ENCODE data around the gene ACTR5. TPM values are rescaled to one million over a fixed set of nuclear protein-coding genes. Genes with fewer than 3 reads are reported as not detected.

The ACTR5 gene
- polyA plus RNA-seq, 1 donor from 2014 or later = 23.3 TPM

DNA sequence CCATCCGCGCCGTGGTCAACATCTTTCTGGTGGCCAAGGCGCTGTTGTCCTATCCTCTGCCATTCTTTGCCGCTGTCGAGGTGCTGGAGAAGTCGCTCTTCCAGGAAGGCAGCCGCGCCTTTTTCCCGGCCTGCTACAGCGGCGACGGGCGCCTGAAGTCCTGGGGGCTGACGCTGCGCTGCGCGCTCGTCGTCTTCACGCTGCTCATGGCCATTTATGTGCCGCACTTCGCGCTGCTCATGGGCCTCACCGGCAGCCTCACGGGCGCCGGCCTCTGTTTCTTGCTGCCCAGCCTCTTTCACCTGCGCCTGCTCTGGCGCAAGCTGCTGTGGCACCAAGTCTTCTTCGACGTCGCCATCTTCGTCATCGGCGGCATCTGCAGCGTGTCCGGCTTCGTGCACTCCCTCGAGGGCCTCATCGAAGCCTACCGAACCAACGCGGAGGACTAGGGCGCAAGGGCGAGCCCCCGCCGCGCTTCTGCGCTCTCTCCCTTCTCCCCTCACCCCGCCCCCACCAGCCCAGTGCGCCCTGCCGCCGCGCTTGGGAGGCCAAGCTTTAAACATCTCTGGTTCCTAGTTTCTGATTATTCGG, 20.0 kb upstream of the ACTR5 start:
- H3F3A ChIP-seq (ENCODE audit: insufficient read depth, low read length, poor library complexity, severe bottlenecking) = peaks cover 8% of the 10 kb centered on the region
- no peaks in the 10 kb centered on the region for H3K9me3 ChIP-seq (ENCODE audit: low read length)
- peak overlapping the region; percentile 100 for H3K9ac ChIP-seq (ENCODE audit: low read length)
- H3K36me3 ChIP-seq (ENCODE audit: insufficient read depth, low read length) = no peaks in the 10 kb centered on the region
- H2AFZ ChIP-seq (ENCODE audit: low read depth, low read length) = no peak overlapping the region
- H4K20me1 ChIP-seq (ENCODE audit: insufficient read depth) = no peaks in the 10 kb centered on the region
- H3K4me2 ChIP-seq (ENCODE audit: low read length) = peak overlapping the region; percentile 94
- H3K27me3 ChIP-seq (ENCODE audit: insufficient read depth, low read depth, low read length) = peaks cover 52% of the 10 kb centered on the region
- no peak for TF ChIP-seq MXI1 (conservative IDR thresholded peaks at IDR 0.05; ENCODE audit: poor library complexity, severe bottlenecking)
- no peak for TF ChIP-seq RAD21 (conservative IDR thresholded peaks at IDR 0.05)
- no peak for TF ChIP-seq TAF1 (IDR thresholded peaks at IDR 0.05; ENCODE audit: low read depth)
- TF ChIP-seq POLR2AphosphoS5 (IDR thresholded peaks at IDR 0.05) = peak; percentile 36
- no peak for TF ChIP-seq SMC3 (conservative IDR thresholded peaks at IDR 0.05; ENCODE audit: poor library complexity)
- TF ChIP-seq, protein P1, sequence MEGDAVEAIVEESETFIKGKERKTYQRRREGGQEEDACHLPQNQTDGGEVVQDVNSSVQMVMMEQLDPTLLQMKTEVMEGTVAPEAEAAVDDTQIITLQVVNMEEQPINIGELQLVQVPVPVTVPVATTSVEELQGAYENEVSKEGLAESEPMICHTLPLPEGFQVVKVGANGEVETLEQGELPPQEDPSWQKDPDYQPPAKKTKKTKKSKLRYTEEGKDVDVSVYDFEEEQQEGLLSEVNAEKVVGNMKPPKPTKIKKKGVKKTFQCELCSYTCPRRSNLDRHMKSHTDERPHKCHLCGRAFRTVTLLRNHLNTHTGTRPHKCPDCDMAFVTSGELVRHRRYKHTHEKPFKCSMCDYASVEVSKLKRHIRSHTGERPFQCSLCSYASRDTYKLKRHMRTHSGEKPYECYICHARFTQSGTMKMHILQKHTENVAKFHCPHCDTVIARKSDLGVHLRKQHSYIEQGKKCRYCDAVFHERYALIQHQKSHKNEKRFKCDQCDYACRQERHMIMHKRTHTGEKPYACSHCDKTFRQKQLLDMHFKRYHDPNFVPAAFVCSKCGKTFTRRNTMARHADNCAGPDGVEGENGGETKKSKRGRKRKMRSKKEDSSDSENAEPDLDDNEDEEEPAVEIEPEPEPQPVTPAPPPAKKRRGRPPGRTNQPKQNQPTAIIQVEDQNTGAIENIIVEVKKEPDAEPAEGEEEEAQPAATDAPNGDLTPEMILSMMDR (IDR thresholded peaks at IDR 0.05; ENCODE audit: poor library complexity, severe bottlenecking) = no peak
- peak overlapping the region; percentile 99 for H3K27ac ChIP-seq (ENCODE audit: low read length)
- no peaks in the 10 kb centered on the region for H3K9me2 ChIP-seq (ENCODE audit: insufficient read depth, low read length)
- peaks cover 83% of the 10 kb centered on the region for H3K79me2 ChIP-seq (replicated peaks; ENCODE audit: insufficient read depth, low read length)
- peak overlapping the region; percentile 99 for H3K4me3 ChIP-seq (ENCODE audit: low read length)

GRCh38 chr20:38728911-38729642, 19.2 kb upstream of the ACTR5 start:
- H2AFZ ChIP-seq (ENCODE audit: low read depth, low read length) = no peak overlapping the region
- H3K9ac ChIP-seq (ENCODE audit: low read length) = peak overlapping the region; percentile 100
- H4K20me1 ChIP-seq (ENCODE audit: insufficient read depth) = no peaks in the 10 kb centered on the region
- H3K79me2 ChIP-seq (replicated peaks; ENCODE audit: insufficient read depth, low read length) = peaks cover 77% of the 10 kb centered on the region
- no peaks in the 10 kb centered on the region for H3K9me2 ChIP-seq (ENCODE audit: insufficient read depth, low read length)
- H3K27me3 ChIP-seq (ENCODE audit: insufficient read depth, low read depth, low read length) = peaks cover 60% of the 10 kb centered on the region
- H3K36me3 ChIP-seq (ENCODE audit: insufficient read depth, low read length) = no peaks in the 10 kb centered on the region
- H3K4me3 ChIP-seq (ENCODE audit: low read length) = peak overlapping the region; percentile 99
- peaks cover 3% of the 10 kb centered on the region for H3F3A ChIP-seq (ENCODE audit: insufficient read depth, low read length, poor library complexity, severe bottlenecking)
- peak overlapping the region; percentile 87 for H3K4me2 ChIP-seq (ENCODE audit: low read length)
- H3K9me3 ChIP-seq (ENCODE audit: low read length) = no peaks in the 10 kb centered on the region
- peak overlapping the region; percentile 28 for H3K27ac ChIP-seq (ENCODE audit: low read length)
- TF ChIP-seq POLR2AphosphoS5 (IDR thresholded peaks at IDR 0.05) (peak; percentile 69), REST (IDR thresholded peaks at IDR 0.05; ENCODE audit: borderline replicate concordance) (peak; percentile 43), EZH2 (IDR thresholded peaks at IDR 0.05; ENCODE audit: borderline replicate concordance, insufficient read depth, low read length, poor library complexity, severe bottlenecking) (no peak)

Measured in neural cell (in vitro differentiated cells).